Neural progenitor cell (in vitro differentiated cells): ENCODE data around the gene OLFML2A. TPM values are rescaled to one million over a fixed set of nuclear protein-coding genes. Genes with fewer than 3 reads are reported as not detected.

ENCODE experiments used
- DNase-seq: peaks from one replicate; pipeline ENCODE4 v3.0.0-alpha.2; 2016; ENCODE audit warnings: low spot score
- H2AFZ ChIP-seq: fragments of 200-600 bp; sonication (generic); replicated peaks from 2 replicates; pipeline ENCODE4 v1.6.1; 2016; ENCODE audit warnings: antibody characterized with exemption
- H3F3A ChIP-seq: fragments of 200-600 bp; sonication (generic); 2 replicates; pipeline ENCODE4 v1.6.1; 2016; ENCODE audit warnings: antibody characterized with exemption, low read depth
- H3K27ac ChIP-seq: fragments of 200-600 bp; sonication (generic); 2 replicates; pipeline ENCODE4 v1.5.1; 2016; ENCODE audit warnings: mild to moderate bottlenecking
- H3K27me3 ChIP-seq: fragments of 200-600 bp; sonication (generic); 2 replicates; pipeline ENCODE4 v1.6.1; 2016; ENCODE audit warnings: mild to moderate bottlenecking, moderate library complexity
- H3K36me3 ChIP-seq: fragments of 200-600 bp; sonication (generic); 2 replicates; pipeline ENCODE4 v1.5.1; 2016
- H3K4me1 ChIP-seq: fragments of 200-600 bp; sonication (generic); 2 replicates; pipeline ENCODE4 v1.6.1; 2016; ENCODE audit warnings: mixed run types
- H3K4me2 ChIP-seq: fragments of 200-600 bp; sonication (generic); 2 replicates; pipeline ENCODE4 v1.6.1; 2016
- H3K4me3 ChIP-seq: fragments of 200-600 bp; sonication (generic); 2 replicates; pipeline ENCODE4 v1.5.1; 2016
- H3K79me2 ChIP-seq: fragments of 200-600 bp; sonication (generic); 2 replicates; pipeline ENCODE4 v1.6.1; 2016; ENCODE audit warnings: low read depth
- H3K9ac ChIP-seq: fragments of 200-600 bp; sonication (generic); 2 replicates; pipeline ENCODE4 v1.6.1; 2016
- H3K9me3 ChIP-seq: fragments of 200-600 bp; sonication (generic); 2 replicates; pipeline ENCODE4 v1.5.1; 2016; ENCODE audit warnings: low read depth
- H4K20me1 ChIP-seq: fragments of 200-600 bp; sonication (generic); 2 replicates; pipeline ENCODE4 v1.6.1; 2016; ENCODE audit warnings: low read depth
- H3K27ac Mint-ChIP-seq: 3 replicates; pipeline ENCODE4 v1.8.0; 2021; ENCODE audit warnings: mixed read lengths
- H3K27me3 Mint-ChIP-seq: 2 replicates; pipeline ENCODE4 v1.8.0; 2022; ENCODE audit warnings: low read depth, mild to moderate bottlenecking, inconsistent platforms, moderate library complexity, mixed read lengths; ENCODE audit not compliant: insufficient read depth
- H3K36me3 Mint-ChIP-seq: 3 replicates; pipeline ENCODE4 v1.8.0; 2021; ENCODE audit warnings: mixed read lengths
- H3K4me1 Mint-ChIP-seq: 3 replicates; pipeline ENCODE4 v1.8.0; 2021; ENCODE audit warnings: mixed read lengths
- H3K4me3 Mint-ChIP-seq: 3 replicates; pipeline ENCODE4 v1.8.0; 2021; ENCODE audit warnings: mild to moderate bottlenecking, moderate library complexity, mixed read lengths
- H3K9me3 Mint-ChIP-seq: 3 replicates; pipeline ENCODE4 v1.8.0; 2020; ENCODE audit warnings: mixed read lengths
- CTCF ChIP-seq: fragments of 200-600 bp; sonication (generic); IDR thresholded peaks from 2 replicates; pipeline ENCODE4 v1.5.1; 2017; ENCODE audit warnings: antibody characterized with exemption, mild to moderate bottlenecking
- EZH2 ChIP-seq: fragments of 200-600 bp; sonication (generic); IDR thresholded peaks from 2 replicates; pipeline ENCODE4 v1.6.1; 2017; ENCODE audit warnings: antibody characterized with exemption, mild to moderate bottlenecking, moderate library complexity
- EZH2phosphoT487 ChIP-seq: fragments of 200-600 bp; sonication (generic); IDR thresholded peaks from 2 replicates; pipeline ENCODE4 v1.6.1; 2017; ENCODE audit warnings: antibody characterized with exemption
- total RNA-seq: library from RNA; depleted of rRNA; stranded (reverse); fragments of >200 nt; gene quantifications from 2 replicates; pipeline ENCODE4 v1.2.3, GENCODE V29; 2015; ENCODE audit warnings: low replicate concordance

Gene OLFML2A
- total RNA-seq, 1 donor from 2014 or later, result 3.1 TPM

DNA sequence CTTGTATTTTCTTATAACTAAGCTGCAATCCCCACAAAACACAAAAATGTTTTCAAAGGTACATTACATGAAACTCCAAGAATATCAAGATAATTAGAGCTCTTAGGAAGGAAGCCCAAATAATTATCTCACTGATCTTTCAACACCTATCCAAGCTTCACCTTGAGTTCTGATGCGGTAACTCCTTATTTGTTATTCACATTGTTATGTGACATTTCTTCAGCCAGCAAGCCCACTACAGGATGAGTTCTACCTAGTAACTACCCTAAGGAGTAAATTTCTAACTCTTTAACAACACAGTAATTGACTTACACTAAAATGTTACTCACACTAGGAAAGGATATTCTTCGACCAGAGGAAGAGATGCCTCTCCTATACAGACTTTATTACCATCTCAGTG lies 15.7 kb upstream of the OLFML2A start:
- Mint-ChIP-seq H3K4me1 (peaks cover 91% of the 10 kb centered on the region), H3K27ac (peak overlapping the region; percentile 24), H3K27me3 (no peaks in the 10 kb centered on the region), H3K4me3 (no peak overlapping the region), H3K36me3 (no peaks in the 10 kb centered on the region), H3K9me3 (no peaks in the 10 kb centered on the region)
- peaks cover 88% of the 10 kb centered on the region for H4K20me1 ChIP-seq
- H3K9ac ChIP-seq, result no peak overlapping the region
- peaks cover 100% of the 10 kb centered on the region for H3K79me2 ChIP-seq
- H3K9me3 ChIP-seq, result no peaks in the 10 kb centered on the region
- H3K27me3 ChIP-seq, result no peaks in the 10 kb centered on the region
- peaks cover 88% of the 10 kb centered on the region for H3F3A ChIP-seq
- TF ChIP-seq EZH2phosphoT487 (no peak), CTCF (no peak), EZH2 (no peak)
- H2AFZ ChIP-seq, result no peak overlapping the region
- no peak for DNase-seq
- peak overlapping the region; percentile 96 for H3K27ac ChIP-seq
- peaks cover 96% of the 10 kb centered on the region for H3K4me1 ChIP-seq
- peak overlapping the region; percentile 21 for H3K4me3 ChIP-seq
- H3K4me2 ChIP-seq, result peak overlapping the region; percentile 60
- no peaks in the 10 kb centered on the region for H3K36me3 ChIP-seq

DNA sequence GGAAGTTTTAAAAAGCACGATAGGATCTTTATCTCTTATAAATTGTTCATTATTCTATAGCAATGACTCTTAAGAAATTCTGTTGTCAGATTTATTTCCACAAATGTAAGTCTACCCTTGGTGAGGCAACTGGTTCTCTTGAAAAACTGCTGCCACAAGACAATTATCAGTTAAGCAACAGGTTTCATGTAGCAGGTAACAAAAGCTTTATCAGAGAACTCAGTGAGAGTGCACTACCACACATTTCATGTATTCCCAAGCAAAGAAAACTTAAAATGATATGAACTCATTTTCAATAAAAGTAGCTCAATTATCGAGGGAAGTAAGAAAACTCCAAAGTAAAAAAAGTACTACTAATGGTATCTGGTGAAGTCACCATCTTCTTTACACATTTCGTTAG lies 15.2 kb upstream of the OLFML2A start:
- peaks cover 91% of the 10 kb centered on the region for H3K4me1 Mint-ChIP-seq
- Histone ChIP-seq H3K9ac (no peak overlapping the region), H3K4me3 (no peak overlapping the region), H3K36me3 (no peaks in the 10 kb centered on the region), H3K79me2 (peaks cover 100% of the 10 kb centered on the region), H3K9me3 (no peaks in the 10 kb centered on the region), H3K4me2 (peak overlapping the region; percentile 60), H3K27ac (peak overlapping the region; percentile 96), H3F3A (peaks cover 89% of the 10 kb centered on the region), H2AFZ (no peak overlapping the region), H3K27me3 (no peaks in the 10 kb centered on the region), H3K4me1 (peaks cover 96% of the 10 kb centered on the region), H4K20me1 (peaks cover 83% of the 10 kb centered on the region)
- H3K27ac Mint-ChIP-seq, result no peak overlapping the region
- H3K27me3 Mint-ChIP-seq, result no peaks in the 10 kb centered on the region
- no peaks in the 10 kb centered on the region for H3K36me3 Mint-ChIP-seq
- no peaks in the 10 kb centered on the region for H3K9me3 Mint-ChIP-seq
- H3K4me3 Mint-ChIP-seq, result no peak overlapping the region
- TF ChIP-seq EZH2phosphoT487 (no peak), CTCF (no peak), EZH2 (no peak)
- DNase-seq, result no peak

DNA sequence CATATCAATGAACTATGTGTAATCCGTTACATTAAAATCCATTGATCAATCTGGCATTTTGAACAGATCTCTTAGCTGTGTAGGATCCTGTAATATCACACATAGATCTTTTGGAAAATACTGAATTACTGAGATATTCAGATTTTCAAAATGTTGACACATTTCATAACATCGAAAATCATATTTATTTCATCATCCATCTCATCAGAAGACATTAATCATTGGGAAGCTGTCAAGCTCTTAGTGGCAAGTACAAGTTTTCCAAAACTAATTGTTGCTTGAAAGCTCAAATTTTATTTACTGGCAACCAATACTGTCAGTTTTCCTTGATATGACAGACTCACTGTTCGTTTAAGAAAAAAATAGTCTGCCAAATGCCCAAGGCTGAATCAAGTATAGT lies 14.3 kb upstream of the OLFML2A start:
- no peak for DNase-seq
- Histone ChIP-seq H2AFZ (no peak overlapping the region), H3K9me3 (no peaks in the 10 kb centered on the region), H3K4me3 (no peak overlapping the region), H3K4me1 (peaks cover 96% of the 10 kb centered on the region), H3K36me3 (no peaks in the 10 kb centered on the region), H3K9ac (no peak overlapping the region), H3K4me2 (peak overlapping the region; percentile 60), H3F3A (peaks cover 89% of the 10 kb centered on the region), H3K79me2 (peaks cover 100% of the 10 kb centered on the region), H3K27ac (peak overlapping the region; percentile 96), H3K27me3 (no peaks in the 10 kb centered on the region), H4K20me1 (peaks cover 81% of the 10 kb centered on the region)
- Mint-ChIP-seq H3K4me3 (no peak overlapping the region), H3K9me3 (no peaks in the 10 kb centered on the region), H3K4me1 (peaks cover 89% of the 10 kb centered on the region), H3K36me3 (no peaks in the 10 kb centered on the region), H3K27me3 (no peaks in the 10 kb centered on the region), H3K27ac (no peak overlapping the region)
- TF ChIP-seq CTCF (no peak), EZH2phosphoT487 (no peak), EZH2 (no peak)
